Measurements from ENCODE around the gene APOD.

DNA sequence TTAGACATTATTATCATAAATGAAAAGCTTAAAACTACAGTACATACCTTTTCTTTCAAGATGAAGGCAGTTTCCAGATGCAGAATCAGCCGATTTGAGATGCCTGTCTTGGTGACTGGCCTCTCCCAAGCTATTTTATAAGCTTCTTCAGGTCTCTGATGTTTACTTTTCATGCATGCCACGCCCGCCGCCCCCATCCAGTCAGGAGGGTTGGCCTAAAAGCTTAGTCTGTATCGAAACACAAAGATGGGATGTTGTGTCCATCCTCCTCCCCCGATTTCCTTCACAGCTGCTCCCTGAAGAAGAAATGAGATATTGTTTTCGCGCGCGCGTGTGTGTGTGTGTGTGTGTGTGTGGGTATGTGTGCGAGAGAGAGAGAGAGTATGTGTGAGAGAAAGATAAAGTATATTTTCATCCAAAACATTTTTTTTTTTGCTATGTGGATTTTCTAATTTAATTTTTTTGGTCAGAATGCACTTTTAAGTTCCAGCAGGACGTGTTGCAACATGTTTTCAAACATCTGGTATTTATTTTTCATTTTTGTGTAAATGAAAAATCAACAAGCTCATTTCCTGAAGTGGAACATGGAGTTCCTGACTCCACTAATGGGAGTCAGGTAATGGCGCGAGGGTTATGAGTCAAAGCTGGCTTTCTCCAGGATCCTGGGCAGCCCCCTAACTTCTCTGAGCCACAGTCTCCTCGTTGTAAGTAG, at the start of gene APOD:
- TF ChIP-seq GATA2 (IDR thresholded peaks at IDR 0.05; ENCODE audit: low read depth, low read length), result no peak
- no peak for TF ChIP-seq GATA3 (IDR thresholded peaks at IDR 0.05; ENCODE audit: low read depth, low read length)

Data from SH-SY5Y (cell line).